PFSK-1 (cell line): Measurements from ENCODE around the gene HSPG2.

Experiments used
- SIN3A ChIP-seq: IDR thresholded peaks from 2 replicates; pipeline ENCODE4 v1.6.1; 2012; ENCODE audit warnings: mild to moderate bottlenecking, low read length, moderate library complexity, borderline replicate concordance; ENCODE audit not compliant: insufficient read depth
- TF ChIP-seq, protein P1 (sequence below), 2 experiments: IDR thresholded peaks; 2 replicates each; pipeline versions ENCODE4 v1.6.1 to v1.8.0; 2011 to 2012; ENCODE audit warnings: low read depth in 2 of 2, low read length in 2 of 2, control low read depth in 1 of 2, inconsistent platforms in 1 of 2, mild to moderate bottlenecking in 1 of 2, moderate library complexity in 1 of 2; ENCODE audit not compliant: insufficient read depth in 1 of 2

DNA sequence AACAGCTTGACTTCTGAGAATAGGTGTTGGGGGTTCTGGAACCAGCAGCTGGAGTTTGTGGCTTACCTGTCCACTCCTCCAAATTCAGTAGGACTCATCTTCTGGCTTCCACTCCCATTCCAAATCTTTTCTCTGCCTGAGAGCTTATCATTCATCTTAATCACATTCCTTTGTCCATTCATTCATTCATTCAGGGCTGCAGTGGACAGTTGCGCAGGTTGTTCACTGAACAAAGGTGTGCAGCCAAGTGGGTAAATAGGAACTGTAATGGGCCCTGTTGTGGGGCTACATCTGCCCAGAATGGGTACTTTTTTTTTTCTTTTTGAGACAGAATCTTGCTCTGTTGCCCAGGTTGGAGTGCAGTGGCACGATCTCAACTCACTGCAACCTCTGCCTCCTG lies 3.4 kb upstream of the HSPG2 start:
- no peak for TF ChIP-seq SIN3A
- TF ChIP-seq, protein P1, sequence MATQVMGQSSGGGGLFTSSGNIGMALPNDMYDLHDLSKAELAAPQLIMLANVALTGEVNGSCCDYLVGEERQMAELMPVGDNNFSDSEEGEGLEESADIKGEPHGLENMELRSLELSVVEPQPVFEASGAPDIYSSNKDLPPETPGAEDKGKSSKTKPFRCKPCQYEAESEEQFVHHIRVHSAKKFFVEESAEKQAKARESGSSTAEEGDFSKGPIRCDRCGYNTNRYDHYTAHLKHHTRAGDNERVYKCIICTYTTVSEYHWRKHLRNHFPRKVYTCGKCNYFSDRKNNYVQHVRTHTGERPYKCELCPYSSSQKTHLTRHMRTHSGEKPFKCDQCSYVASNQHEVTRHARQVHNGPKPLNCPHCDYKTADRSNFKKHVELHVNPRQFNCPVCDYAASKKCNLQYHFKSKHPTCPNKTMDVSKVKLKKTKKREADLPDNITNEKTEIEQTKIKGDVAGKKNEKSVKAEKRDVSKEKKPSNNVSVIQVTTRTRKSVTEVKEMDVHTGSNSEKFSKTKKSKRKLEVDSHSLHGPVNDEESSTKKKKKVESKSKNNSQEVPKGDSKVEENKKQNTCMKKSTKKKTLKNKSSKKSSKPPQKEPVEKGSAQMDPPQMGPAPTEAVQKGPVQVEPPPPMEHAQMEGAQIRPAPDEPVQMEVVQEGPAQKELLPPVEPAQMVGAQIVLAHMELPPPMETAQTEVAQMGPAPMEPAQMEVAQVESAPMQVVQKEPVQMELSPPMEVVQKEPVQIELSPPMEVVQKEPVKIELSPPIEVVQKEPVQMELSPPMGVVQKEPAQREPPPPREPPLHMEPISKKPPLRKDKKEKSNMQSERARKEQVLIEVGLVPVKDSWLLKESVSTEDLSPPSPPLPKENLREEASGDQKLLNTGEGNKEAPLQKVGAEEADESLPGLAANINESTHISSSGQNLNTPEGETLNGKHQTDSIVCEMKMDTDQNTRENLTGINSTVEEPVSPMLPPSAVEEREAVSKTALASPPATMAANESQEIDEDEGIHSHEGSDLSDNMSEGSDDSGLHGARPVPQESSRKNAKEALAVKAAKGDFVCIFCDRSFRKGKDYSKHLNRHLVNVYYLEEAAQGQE (IDR thresholded peaks at IDR 0.05; ENCODE audit: insufficient read depth in 1 of 2, low read depth in 2 of 2, low read length in 2 of 2) = no peak
